Right kidney (tissue), 1 donor: ENCODE data around the gene SIK3.
A peak's percentile ranks its signal among the peaks of the same experiment; 100 is the strongest.

Experiments
- DNase-seq: peaks from one replicate; pipeline ENCODE4 v3.0.0-alpha.2; 2016

Gene SIK3

DNA sequence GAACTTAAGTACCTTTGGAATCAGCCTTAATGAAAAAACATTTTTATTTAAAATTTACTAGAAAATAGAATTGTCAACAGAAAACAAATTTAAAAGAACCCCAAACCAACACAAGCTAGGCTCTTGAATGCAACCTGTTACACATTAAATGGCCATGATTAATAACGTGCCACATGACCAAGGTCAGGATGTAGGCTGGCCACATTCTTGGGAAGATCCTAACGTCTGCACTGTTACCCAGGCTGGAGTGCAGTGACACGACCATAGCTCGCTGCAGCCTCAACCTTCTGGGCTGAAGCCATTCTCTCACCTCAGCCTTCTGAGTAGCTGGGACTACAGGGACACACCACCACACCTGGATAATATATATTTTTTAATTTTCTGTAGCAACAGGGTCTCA lies 134.4 kb downstream of the SIK3 start:
- DNase-seq: no peak

DNA sequence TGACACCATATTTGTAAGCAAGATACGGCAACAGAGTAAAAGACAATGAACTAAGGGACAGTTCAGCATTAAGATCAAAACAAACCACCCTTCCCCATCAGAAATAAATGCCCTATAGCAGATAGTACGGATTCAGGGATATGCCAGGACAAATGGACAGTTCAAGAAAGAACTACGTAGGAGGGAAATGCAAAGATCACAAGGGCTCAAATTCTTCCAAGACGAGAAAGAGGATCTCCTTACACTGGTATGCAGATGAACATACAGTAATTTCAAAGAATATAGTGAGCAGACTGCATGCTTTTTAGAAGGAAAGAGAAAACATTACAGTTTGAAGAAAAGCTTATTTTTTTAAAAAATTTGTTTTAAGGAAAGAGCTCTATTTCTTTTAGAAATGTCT lies 136.1 kb downstream of the SIK3 start:
- DNase-seq: no peak

DNA sequence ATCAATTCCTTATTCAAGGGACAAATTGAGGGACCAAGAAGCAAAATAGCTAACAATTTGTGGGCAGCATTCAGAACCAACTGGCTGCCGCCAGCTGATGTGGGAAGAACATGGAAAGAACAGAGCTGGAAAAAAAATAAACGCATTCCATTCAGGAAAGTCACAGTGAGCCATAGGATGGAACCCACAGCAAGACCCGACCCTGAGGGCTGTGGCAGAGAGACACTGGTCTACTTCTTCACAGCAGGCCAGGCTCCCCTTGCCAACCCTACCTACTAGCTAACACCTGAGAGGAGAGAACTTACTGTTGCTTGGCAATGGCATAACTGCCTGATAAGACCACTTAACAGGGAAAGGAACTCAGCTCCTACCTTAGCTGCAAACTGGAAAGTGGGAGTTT lies 137.3 kb downstream of the SIK3 start:
- DNase-seq: no peak

DNA sequence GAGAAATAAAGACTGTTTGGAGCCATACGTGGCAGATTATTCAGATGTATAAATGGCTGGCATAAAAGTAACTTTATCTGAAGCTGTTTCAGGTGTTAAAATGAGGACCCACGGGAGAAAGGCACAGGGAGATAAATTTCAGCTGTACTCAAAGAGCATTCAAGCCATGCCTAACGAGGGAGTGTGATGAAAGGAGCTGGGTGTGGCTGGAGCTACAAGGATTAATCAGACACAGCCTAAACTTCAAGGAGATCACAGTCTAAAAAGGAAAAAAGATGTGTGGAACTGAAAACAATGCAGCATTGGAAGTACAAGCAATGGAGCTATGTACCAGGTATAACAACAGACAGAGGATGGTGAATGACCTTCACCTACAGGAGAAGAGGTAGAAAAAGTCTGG lies 140.0 kb downstream of the SIK3 start:
- no peak for DNase-seq

DNA sequence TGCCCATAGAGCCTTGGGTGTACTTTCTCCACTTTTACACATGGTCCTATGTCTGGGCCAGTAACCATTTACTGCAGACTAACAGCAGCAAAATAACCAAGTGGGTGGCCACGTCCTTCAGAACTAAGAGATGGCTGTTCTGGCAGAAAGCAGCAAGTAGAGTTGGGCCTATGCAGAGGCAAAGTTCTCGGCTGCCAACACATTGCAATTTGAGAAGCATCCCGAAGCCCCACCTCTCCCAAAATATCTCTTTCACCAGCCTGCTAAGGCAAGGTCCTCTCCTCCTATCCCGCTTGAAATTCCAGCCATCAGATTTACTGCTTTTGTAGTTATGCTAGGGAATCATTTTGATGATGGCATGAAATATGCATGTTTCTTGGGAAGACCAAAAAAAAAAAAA lies 142.3 kb downstream of the SIK3 start:
- no peak for DNase-seq

DNA sequence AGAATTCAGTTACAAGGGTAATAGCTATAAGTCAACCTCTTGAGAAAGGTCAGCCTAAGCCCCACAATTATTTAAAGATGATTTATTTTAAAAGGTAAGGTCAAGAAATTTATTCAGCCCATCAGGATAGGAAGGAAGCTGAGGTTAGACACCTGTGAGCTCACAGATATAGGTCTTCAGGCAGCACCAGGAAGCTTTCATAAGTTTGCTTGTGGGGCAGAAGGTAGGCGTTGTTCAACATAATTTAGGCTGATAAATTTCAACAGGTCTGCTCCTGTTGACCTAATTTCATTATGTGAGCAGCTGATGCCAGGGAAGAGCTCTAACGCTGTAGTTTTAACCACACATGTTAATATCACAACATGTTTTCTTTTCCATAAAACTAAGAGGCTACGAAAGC lies 142.7 kb downstream of the SIK3 start:
- no peak for DNase-seq

DNA sequence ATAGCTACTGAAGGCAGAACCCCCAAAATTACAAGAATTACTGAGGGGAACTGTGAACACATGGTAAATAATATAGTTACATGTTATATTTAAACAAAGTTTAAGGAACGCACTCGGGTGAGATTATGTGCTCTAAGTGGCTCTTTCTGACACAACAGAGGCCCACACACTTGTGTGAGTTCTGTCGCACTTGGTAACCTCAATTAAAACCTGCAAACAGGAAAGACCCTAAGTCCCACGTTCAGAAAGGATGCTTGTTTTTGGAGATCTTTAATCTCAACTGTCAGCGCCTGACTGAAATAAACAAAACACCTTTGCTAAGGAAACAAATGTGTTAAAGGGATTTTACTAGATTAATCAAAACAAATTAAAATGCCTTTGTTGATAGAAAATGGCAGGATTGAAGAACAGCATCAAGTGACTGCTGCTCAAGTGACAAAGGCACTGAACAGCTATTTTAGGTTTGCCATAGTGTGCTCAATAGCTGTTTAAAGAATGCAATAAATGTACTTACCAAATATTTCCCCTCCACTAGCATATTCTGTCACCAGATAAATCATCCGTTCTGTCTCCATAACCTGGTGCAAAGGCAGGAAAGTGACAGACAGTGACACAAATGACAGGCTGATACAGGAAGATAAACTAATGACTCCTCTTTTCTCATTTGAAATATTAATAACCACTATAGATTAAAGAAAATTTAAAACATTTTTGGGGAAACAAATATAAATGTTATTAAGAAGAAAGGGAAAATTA lies 144.5 kb downstream of the SIK3 start:
- no peak for DNase-seq

DNA sequence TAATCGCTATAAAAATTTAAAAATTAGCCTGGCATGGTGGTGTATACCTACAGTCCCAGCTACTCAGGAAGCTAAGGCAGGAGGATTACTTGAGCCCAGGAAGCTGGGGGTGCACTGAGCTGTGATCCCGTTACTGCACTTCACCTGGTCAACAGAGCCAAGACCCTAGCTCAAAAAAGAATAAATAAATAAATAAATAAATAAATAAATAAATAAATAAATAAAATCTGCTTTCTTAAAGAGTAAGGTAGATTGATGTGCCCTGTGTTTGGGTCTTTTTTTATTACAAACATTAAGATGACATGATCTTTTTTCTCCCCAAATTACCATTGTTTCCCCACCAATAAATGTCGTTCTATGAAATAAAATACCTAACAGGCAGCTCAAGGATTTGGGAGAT lies 146.5 kb downstream of the SIK3 start:
- DNase-seq: no peak

DNA sequence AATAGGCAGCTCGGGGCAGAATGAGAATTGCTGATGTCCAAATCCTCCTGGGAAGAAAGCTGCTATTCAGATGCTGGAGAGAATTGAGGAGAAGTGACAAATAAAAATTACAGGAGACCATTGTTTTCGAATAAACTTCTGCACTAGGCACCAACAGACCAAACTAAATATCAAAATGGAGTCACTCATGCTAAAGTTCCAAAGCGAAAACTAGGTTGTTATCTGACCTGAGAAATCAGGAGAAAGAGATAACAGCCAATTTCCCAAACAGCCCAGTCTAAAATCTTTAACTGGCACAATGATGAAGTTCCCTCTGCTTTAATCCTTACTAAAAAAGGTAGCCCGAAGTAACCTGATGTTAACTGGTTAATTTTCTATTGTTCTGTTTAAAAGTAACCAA lies 148.0 kb downstream of the SIK3 start:
- no peak for DNase-seq

DNA sequence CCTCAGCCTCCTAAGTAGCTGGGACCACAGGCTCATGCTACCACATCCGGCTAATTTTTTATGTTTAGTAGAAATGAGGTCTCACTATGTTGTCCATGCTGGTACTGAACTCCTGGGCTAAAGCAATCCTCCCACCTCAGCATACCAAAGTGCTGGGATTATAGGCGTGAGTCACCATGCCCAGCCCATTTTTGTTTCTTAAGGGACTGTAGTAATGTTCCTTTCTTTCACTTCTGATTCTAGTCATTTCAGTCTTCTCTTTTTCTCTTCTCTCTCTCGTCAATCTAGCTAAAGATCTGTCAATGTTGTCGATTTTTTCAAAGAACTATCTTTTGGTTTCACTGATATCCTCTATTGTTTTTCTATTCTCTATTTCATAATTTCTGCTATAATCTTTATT lies 149.8 kb downstream of the SIK3 start:
- DNase-seq: no peak

DNA sequence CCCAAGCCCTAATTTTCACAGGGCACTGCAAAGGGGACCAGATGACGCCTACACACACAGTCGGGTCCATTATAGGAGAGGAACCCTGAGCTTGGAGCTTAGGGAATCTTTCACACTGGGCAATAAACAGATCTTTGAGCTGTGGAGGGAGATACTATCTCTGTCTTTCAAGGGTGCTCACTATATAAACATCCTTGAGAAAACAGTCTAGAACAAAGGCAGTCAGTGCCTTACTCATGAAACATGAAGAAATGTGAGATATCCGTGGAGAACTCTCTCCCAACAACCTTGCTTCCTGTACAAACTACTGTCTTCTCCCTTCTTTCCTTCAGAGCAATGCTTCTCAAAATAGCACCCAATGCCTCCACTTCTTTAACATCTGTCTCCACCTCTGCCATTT lies 151.8 kb downstream of the SIK3 start:
- DNase-seq: no peak

DNA sequence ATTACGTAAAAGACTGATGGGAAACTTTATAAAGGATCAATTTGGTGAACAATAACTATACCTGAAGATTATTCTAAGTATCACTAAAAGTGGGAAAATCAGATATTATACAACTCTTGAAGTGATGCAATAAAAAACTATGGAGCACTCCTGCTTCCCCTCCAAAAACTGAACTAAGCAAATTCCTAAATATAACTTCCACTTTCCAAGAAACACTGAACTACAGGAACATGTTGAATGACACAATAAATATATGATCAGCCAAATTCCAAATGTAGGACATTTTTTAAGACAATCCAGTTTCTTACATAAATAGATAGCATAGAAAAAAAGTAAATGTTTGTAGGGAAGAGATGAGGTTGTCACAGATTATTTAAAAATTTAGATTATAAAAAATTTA lies 158.7 kb downstream of the SIK3 start:
- DNase-seq: no peak

DNA sequence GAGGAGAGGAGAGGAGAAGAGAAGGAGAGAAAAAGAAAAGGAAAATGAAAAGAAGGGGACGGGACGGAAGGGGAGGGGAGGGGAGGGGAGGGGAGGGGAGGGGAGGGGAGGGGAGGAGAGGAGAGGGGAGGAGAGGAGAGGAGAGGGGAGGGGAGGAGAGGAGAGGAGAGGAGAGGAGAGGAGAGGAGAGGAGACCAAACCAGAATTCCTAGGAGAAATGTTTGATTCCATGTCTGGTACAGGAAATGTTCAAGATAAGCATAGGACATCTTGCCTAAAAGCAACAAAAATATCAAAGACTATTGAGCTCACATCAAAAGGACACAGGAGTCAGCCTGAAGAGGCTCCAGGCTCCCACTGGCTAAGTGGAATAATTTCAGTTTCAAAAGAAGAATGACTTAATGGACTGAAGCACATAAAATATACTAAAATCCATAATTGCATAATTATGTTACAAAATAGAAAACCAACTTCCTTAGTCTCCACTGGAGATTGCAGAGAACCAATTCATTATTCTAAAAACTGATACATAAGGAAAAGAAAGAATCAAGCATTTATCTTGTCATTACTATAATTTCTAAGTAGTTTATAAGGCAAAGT lies 159.7 kb downstream of the SIK3 start:
- no peak for DNase-seq

DNA sequence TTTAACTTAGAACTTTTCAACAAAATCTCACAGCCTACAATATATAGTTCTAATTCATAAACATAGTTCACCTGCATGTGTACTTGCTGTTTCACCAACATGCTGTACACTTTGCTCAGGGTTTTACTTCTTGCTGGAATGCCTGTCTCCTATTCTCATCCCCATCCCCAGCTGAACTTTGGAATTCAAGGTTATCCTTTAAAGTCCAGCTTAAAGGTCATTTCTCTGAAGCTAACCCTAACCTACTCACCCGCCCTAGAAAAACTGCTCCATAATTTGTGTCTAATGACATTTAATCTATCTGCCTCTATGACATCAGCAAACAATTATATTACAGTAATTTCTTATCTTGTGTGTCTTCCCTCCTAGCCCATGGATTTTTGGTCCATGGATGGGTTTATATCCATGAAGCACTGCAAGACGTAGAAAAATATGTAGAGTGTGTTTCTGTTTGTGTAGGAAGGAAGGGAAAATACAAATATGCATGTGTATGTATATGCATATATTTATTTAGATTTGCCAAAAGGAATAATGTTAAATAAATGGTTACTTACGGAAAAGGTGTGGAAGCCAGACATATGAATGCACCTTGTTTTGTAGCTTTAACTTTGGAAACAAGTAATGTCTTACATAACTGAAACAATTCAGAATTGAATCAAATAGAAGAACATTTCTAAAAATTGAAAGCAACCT lies 161.3 kb downstream of the SIK3 start:
- DNase-seq: no peak

DNA sequence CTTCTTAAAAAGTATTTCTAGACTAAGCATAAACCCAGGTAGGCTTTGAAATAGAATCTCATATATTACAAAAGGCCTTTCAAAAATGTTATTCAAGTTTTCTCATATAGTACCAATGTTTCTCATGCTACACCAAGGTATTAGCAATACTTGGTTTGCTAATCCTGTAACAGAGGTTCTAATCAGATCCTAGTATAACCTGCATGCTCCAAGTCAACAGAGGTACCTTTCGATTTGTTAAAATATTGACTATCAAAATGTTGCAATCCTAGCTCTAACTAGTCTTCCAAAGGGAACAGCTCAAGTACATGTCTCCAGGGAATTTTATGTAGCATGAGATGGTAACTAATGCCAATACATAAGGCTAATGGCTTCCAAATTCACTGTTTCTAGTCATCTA lies 162.7 kb downstream of the SIK3 start:
- DNase-seq: no peak

DNA sequence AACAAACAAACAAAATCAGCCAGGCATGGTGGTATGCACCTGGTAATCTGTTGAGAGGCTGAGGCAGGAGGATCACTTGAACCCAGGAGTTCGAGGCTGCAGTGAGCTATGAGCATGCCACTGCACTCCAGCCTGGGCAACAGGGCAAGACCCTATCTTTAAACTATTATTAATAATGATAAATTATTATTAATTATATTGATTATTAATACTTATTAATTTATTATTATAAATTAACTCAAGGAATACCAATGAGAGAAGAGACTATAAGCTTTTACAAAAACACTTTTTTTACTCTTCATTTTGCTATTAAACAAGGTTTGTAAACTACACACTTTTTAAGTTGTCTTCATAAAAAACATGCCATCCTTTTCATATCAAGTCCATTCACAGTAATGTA lies 163.1 kb downstream of the SIK3 start:
- DNase-seq: no peak

DNA sequence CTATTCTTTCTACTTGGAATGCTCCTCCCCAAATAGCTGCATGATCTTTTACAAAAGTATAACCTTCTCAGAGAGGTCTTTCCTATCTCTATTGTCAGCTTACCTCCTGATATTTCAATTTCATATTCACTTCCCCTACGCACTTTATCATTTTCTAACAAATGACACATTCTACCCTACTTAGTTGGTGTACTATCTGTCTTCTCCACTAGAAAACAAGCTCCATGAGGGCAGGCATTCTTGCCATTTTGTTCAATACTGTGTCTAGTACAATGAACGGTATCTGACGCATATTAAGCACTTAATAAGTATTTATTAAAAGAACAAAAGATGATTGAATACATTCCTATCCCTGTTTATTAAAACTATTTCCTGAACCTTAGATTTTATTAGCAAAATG lies 164.3 kb downstream of the SIK3 start:
- DNase-seq: no peak

DNA sequence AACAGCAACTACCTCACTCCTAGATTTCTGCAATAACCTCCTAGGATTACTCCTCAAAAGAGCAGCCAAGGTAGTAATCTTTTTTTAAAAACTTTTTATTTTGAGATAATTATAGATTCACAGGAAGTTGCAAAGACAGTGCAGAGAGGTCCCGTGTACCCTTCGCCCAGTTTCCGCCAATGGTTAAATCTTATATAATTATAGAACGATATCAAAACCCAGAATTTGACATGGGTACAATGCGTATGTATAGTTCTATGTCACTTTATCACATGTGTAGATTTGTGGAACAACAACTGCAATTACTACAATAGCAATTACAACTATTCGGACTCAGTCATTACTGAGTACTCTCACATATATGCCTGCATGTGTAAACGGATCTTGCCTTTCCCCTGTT lies 166.0 kb downstream of the SIK3 start:
- DNase-seq: no peak

DNA sequence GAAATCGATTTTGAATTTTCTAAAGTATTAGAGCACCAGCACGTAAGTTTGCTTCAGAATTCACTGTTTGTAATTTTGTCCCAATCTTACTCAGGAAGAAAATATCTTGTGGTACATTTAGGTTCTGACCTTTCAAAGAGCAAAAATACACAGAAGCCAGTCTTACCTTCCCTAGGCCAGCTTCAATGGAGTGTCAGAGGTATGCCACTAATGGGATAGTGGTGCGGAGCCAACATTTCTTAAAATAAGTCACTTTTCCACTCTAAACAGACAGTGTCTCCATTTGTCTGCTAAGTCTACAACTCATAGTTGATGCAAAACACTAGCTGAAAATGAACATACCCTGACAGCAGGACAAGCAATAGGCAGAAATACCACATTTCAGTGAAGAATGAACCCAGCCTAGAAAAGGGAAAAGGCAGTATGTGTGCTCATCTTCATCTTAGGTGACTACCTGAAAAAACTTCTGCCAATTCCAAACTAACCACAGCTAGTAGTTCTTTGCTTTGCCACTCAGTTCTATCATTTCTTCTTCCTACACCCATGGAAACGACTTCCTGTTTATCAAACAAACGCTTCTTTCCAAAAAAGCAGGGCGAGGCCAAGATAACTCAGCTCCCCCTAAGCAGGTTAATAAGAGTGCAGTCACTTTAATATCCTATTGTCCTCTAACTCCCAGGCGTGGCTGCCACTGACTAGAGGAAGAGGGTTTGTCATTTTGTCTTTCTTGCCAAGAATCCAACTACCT lies 166.8 kb downstream of the SIK3 start:
- DNase-seq: no peak

DNA sequence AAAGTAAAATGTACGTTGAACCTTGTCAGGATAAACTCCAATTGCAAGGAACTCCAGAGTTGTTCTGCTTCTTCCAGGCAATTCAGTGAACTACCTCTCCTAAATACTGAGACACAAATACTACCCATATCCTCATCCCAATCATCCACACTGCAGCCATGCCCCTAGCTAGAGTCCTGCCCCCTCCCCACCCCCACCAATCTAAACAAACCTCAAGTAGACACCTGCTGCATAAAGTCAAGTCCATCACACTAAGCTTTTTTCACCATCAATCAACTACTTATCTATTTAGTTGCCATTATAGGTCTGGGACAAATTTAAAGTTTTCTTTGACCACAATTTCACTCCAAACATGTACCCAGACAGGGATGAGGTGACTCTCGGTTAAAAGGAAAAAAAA lies 167.6 kb downstream of the SIK3 start:
- no peak for DNase-seq

DNA sequence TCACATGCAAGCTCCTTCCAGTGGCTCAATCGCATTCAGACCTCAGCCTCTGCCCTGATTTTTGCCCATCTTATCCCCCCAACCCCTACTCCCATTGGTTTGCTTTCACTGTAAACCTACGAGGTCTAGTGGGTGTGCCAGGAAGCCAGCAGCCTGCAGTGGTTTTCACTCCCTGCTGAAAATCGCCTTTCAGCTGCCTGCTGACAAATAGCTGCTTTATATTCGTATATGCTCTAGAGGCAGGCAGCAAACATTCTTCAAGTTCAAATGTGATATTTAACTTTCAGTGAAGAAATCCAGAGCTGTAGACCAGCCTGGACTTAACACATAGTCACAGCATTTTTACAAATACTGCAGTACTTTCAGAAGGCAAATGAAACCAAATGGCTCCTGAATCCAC lies 168.1 kb downstream of the SIK3 start:
- peak; percentile 16 for DNase-seq

DNA sequence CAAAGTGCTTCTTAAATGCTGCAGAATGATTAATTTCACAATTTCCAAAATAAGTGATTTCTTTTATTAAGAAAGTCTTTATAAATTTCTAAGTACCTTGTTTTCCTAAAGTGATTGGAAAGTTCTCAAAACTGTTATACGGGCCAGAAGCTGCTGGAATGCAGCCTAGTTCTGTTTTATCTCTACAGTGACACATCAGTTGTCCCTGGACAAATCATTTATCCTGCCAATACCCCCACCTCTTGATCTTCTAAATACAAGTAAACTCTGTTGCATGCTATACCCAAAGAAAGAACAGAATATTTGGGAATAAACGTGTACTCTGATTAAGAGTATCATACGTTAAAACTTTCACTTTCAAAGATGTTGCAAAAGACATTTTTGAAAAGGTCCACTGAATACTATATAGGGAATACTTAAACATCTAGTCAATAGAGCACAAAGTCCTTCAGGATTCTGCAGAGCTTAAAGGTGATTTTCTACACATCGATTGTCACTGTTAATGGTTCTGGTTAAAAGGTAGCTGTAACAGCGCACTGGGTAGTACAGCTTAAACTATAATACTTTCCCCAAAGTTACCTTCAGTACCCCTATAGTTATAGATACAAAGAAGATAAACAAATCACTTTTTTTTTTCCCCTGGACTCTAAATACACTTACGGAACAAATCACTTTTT lies 168.7 kb downstream of the SIK3 start:
- DNase-seq: no peak

DNA sequence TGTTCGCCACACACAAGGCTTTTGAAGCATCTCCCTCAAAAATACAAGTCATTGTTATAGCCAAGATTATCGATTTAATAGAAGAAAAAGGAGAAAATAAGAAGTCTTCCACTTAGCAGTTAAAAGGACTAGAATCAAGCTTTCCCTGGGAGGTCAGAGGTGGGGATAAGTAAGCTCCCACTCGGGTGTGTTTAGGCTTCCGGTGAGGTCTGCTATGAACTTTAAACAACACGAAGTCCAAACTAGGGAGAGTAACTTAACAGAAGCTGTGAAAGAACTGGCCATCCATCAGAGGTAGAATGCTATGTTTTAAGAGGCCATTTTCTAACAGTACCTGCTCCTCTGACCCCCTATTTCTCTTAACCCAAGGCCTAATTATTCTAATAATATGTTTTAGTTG lies 169.4 kb downstream of the SIK3 start:
- DNase-seq: no peak
